Stimulated activated CD4-positive, alpha-beta T cell treated with anti-CD3 and anti-CD28 coated beads, Interleukin-1b, Interleukin-23, amount 100 ng/mL, for 1 hour (primary cell): ENCODE results near the gene TPO.

ENCODE experiments used
- DNase-seq, 2 donors: peaks; one replicate each; pipeline ENCODE4 v3.0.0-alpha.2; 2020; ENCODE audit warnings: low read depth in 2 of 2

Gene TPO

DNA sequence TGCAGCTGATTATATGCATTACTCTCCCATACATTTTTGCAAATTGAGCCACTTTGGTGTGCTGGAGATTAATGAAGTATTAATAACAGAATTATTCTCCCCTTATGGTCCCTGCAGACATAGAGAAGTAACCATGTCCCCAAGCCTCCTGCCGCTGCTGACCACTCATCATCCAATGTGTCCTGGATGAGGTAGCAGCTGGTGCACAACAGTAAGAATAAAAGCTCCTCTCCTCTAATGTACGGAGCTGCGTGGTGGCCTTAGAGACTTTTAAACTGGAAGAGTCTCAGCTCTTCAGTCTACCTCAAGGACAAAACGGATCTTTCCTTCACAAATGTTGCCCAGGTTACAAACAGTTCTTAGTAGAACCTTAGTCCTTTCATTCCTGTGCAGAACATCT lies 37.7 kb downstream of the TPO start:
- no peak for DNase-seq

GRCh38 chr2:1451422-1451821 lies 38.2 kb downstream of the TPO start:
- no peak for DNase-seq

DNA sequence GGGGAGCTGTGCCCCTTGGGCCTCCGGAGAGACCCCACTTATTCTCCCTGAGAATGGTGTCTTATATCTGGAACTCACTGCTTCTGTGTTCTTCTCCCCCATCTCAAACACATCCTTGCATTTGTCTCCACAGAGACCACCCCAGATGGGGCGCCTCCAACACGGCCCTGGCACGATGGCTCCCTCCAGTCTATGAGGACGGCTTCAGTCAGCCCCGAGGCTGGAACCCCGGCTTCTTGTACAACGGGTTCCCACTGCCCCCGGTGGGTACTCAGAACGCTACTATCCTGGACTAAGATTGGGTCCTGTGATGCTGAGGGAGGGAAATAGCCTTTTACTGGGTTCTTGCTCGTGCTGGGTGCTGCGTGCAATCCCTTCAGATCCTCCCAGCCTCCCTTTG lies 40.3 kb downstream of the TPO start:
- no peak for DNase-seq

GRCh38 chr2:1454346-1454745 lies 41.1 kb downstream of the TPO start:
- DNase-seq = no peak

DNA sequence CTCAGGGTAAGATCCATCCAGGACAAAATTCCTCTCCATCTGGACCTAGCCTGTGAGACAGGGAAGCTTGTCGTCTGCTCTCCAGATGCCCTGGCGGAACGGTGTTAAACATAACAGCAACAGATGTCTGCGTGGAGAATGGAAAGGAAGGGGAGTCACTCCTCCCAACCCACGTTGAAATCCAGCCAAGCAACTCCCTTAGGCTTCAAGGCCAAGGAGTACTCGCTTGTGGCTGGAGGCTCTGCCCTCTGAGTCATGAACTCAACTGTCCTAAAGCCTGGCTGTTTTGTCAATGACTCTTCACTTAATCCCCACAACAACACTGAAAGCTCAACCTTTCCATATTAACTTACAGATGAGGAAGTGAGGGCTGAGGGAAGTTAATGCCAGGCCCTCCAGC lies 42.2 kb downstream of the TPO start:
- DNase-seq = no peak

GRCh38 chr2:1458432-1458831 lies 45.2 kb downstream of the TPO start:
- no peak for DNase-seq

DNA sequence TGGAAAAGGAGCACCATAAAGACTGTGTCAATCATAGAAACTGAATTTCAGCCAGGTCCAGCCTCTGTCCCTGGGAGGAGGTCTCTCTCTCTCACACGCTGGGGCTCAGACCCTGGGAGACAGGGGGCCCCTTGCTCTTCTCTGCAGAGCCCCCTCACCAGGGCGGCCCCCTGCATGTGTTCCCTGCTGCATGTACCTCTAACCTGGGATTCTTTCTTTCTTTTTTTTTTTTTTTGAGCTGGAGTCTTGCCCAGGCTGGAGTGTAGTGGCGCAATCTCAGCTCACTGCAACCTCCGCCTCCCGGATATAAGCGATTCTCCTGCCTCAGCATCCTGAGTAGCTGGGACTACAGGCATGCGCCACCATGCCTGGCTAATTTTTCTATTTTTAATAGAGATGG lies 46.5 kb downstream of the TPO start:
- no peak for DNase-seq

GRCh38 chr2:1460851-1461418 lies 47.7 kb downstream of the TPO start:
- DNase-seq = no peak

GRCh38 chr2:1461507-1462390 lies 48.5 kb downstream of the TPO start:
- DNase-seq = no peak

GRCh38 chr2:1462994-1463393 lies 49.7 kb downstream of the TPO start:
- no peak for DNase-seq

GRCh38 chr2:1472350-1472749 lies 59.1 kb downstream of the TPO start:
- DNase-seq = no peak

DNA sequence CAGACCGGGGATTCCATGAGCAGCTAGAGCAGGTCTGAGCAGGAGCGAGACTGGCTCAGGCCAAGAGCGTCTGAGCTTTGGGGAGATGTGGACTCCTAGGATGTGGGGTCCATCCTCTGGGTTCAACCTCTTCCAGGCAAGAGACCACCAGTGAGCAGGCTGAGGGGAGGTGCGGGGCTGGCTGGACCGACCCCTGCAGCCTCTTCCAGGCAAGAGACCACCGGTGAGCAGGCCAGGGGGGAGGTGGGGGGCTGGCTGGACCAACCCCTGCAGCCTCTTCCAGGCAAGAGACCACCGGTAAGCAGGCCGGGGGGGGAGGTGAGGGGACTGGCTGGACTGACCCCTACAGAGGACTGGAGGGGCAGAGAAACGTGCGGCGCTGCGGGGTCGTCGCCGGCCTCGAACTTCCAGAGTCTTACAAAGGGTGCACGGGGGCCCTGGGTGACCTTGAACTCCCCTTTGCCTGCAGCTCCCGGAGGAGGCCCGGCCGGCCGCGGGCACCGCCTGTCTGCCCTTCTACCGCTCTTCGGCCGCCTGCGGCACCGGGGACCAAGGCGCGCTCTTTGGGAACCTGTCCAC lies 63.4 kb downstream of the TPO start:
- no peak for DNase-seq

- DNase-seq = no peak
Measured at GRCh38 chr2:1477196-1478040, 64.2 kb downstream of the TPO start.

DNA sequence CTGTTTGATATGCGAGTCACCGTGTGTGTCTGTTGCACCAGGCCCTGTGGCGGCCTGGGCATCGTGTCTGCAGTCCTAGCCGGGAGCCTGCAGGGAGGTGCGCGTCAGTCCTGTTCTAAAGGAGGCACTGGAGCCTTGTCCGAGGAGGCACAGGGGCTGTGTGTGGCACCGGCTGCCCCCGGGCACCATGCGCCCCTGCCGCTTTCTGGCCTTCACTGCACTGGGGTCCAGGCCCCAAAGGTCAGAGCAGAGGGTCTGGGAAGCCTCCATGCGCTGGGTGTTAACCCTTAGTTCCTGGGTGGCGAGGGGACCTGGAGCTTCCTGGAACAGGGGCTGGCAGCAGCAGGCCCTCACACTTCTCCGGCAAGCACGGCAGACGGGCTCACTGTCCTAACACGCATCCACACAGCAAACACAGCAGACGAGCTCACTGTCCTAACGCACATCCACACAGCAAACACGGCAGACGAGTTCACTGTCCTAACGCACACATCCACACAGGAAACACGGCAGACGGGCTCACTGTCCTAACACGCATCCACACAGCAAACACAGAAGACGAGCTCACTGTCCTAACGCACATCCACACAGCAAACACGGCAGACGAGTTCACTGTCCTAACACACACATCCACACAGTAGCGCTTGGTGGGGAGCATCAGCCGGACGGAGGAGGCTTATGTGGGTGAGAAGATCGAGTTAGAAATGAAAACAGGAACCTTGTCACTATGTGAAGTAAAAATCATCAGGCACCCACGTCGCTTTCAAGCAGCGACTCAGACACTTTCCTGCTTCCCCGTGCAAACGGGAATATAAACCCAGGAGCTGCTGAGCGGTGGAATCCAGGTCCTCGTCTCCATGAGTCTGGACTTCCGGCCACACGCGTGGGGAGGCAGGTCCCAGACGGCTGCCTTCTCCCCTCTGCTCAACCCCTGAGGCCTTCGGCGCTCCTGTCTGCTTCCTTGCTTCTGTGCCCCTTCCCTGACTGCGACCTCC lies 65.3 kb downstream of the TPO start:
- DNase-seq = no peak

- no peak for DNase-seq
Measured at GRCh38 chr2:1479346-1479745, 66.1 kb downstream of the TPO start.

- DNase-seq = no peak
Measured at GRCh38 chr2:1480671-1481076, 67.4 kb downstream of the TPO start.

DNA sequence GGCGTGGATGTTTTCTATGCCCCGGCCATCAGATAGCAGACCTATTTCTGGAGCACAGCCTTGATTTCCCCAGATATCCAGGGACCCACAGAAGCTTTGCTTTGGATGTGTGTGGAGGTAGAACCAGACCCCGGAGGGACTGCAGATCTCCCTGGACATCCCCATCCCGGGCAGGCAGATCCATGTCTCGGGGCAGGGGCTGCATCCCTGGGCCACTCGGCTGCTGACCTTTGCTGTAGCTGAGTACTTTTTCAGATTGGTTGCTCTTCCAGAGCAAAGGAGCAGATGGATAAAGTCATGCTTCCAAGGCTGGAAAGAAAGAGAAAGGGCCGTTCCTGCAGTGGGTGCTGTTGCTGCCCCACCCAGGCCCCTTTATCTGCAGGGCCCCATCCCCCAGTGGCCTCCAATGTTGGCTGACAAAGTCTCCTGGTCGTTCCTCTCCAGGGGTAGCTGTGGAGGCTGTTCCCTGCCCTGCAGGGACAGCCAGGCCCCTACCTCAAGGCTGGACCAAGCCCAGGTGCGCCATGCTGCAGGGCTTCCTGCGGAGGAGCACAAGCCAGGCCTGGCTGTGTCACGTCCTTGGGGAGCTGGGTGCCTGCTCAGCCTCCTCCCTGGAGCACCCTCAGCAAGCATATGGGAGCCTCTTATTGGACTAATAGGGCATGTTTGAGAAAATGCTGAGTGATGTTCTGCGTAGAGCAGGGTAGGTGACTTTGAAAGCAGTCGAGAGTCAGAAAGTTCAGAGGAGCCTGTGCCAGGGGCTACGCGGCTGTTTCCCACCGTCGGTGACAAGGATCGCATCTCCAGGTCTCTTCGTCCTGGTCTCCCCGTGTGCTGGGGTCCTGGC lies 68.4 kb downstream of the TPO start:
- DNase-seq = no peak

DNA sequence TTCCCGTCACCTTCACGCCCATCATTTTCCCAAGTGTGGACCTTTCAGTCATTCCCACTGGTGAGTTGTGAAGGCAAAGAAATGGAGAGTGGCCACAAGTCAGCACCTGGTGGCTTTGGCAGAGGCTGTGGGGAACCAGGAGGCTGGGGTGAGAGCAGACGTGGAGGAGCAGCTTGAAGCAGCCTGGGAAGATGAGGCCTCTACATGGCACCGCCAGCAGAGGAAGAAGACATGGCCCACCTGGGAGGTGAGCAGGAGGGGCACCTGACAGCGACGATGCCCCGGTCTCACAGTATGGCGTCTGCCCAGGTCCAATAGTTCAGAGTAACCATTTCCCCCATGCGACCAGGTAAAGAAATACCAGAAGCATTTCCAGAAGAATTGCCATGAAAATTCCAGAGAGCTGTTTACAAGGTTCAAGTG lies 69.0 kb downstream of the TPO start:
- no peak for DNase-seq

DNA sequence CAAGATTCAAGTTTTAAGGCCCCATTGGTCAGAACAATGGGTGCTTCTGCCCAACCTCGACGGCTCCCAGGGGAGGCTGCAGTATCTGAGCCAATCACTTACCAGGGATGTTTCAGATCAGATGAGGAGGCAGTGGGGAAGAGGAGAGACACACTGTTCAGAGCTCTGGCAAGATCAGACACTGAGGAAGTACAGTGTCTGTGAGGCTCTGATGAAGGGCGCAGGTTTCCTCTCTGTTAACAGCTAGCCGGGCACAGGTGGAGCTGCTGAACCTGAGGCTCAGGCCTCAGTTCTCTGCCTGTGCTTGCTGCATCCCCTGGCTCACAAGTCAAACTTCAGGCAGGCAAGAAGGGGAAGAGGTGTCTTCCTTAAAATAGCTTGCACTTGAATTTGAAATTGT lies 69.7 kb downstream of the TPO start:
- no peak for DNase-seq

DNA sequence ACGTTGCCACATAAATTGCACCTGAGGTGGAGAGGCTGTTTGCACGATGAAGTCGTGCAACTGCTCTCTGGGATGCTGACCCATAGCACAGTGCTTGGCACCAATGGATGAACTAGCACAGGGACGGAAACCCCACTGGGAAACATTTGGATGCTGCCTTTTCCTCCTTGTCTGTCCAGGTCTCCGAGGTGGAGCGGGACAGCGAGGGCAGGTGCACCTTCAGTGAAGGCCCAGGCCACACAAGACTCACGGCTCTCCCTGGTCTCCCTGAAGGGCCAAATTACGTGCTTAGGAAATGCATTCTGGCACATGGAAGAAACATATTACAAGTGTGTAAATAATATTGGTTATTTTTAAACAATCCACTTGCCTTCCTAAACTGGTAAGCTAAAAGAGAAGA lies 70.3 kb downstream of the TPO start:
- no peak for DNase-seq
